PC-9 (cell line): ENCODE data around the gene MYO18A. TPM values are rescaled to one million over a fixed set of nuclear protein-coding genes. Genes with fewer than 3 reads are reported as not detected.

ENCODE experiments used
- BruUV-seq: library from RNA; stranded (reverse); fragments of 400-500 nt; replicated peaks from 2 replicates; lab custom pipeline; 2021; lab: Mats Ljungman, UMichigan
- CTCF ChIA-PET: fragments of 300-600 bp; sonication (Branson Sonifier 250); formaldehyde crosslinking; loops from one replicate; lab custom pipeline; 2022; ENCODE audit warnings: antibody characterized with exemption; lab: Charles Lee
- POLR2A ChIA-PET: fragments of 300-600 bp; sonication (Branson Sonifier 250); formaldehyde crosslinking; loops from one replicate; lab custom pipeline; 2022; ENCODE audit warnings: antibody characterized with exemption; ENCODE audit not compliant: unreplicated experiment; lab: Charles Lee
- DNase-seq, 2 experiments: peaks; one replicate each; pipeline versions ENCODE4 v3.0.0 to v3.0.0-alpha.2; 2015 to 2022; ENCODE audit warnings: mixed read lengths in 1 of 2
- H2AFZ ChIP-seq: fragments of 200-600 bp; sonication (generic); 2 replicates; pipeline ENCODE4 v1.8.1; 2017; ENCODE audit warnings: antibody characterized with exemption
- H3F3A ChIP-seq: fragments of 200-600 bp; sonication (generic); 2 replicates; pipeline ENCODE4 v1.8.1; 2017; ENCODE audit warnings: antibody characterized with exemption, mild to moderate bottlenecking, low read depth; ENCODE audit not compliant: insufficient read depth
- H3K27ac ChIP-seq: fragments of 200-600 bp; sonication (generic); 2 replicates; pipeline ENCODE4 v1.6.1; 2016; ENCODE audit warnings: mixed run types
- H3K27me3 ChIP-seq: fragments of 200-600 bp; sonication (generic); 2 replicates; pipeline ENCODE4 v1.6.1; 2016; ENCODE audit warnings: low read depth, mixed run types; ENCODE audit not compliant: insufficient read depth
- H3K36me3 ChIP-seq: fragments of 200-600 bp; sonication (generic); 2 replicates; pipeline ENCODE4 v1.6.1; 2016; ENCODE audit warnings: low read depth, mixed run types
- H3K4me1 ChIP-seq: fragments of 200-600 bp; sonication (generic); replicated peaks from 2 replicates; pipeline ENCODE4 v1.6.1; 2016; ENCODE audit warnings: mixed run types; ENCODE audit not compliant: insufficient read depth
- H3K4me2 ChIP-seq: fragments of 200-600 bp; sonication (generic); 2 replicates; pipeline ENCODE4 v1.6.1; 2017; ENCODE audit warnings: mixed run types
- H3K4me3 ChIP-seq: fragments of 200-600 bp; sonication (generic); 2 replicates; pipeline ENCODE4 v1.6.1; 2016; ENCODE audit warnings: mixed run types
- H3K79me2 ChIP-seq: fragments of 200-600 bp; sonication (generic); 2 replicates; pipeline ENCODE4 v1.6.1; 2017; ENCODE audit warnings: low read depth, mixed run types
- H3K9me2 ChIP-seq: fragments of 200-600 bp; sonication (generic); 2 replicates; pipeline ENCODE4 v1.8.1; 2017; ENCODE audit warnings: mild to moderate bottlenecking; ENCODE audit not compliant: insufficient read depth
- H3K9me3 ChIP-seq: fragments of 200-600 bp; sonication (generic); 2 replicates; pipeline ENCODE4 v1.8.1; 2016; ENCODE audit warnings: low read depth; ENCODE audit not compliant: insufficient read depth
- H4K20me1 ChIP-seq: fragments of 200-600 bp; sonication (generic); 2 replicates; pipeline ENCODE4 v1.8.1; 2017; ENCODE audit not compliant: insufficient read depth
- EZH2 ChIP-seq: fragments of 200-600 bp; sonication (generic); IDR thresholded peaks from 2 replicates; pipeline ENCODE4 v1.8.0; 2017; ENCODE audit warnings: antibody characterized with exemption, low read depth
- intact Hi-C: fragments of 100-400 bp; cut with micrococcal nuclease; formaldehyde crosslinking; loops from one replicate; pipeline ENCODE4 v1.10.0; 2022; ENCODE audit not compliant: unreplicated experiment
- total RNA-seq: library from RNA; stranded (reverse); gene quantifications from 2 replicates; pipeline ENCODE4 v1.2.3, GENCODE V29; 2021
- TF ChIP-seq, protein P1 (sequence below): fragments of 200-600 bp; sonication (generic); conservative IDR thresholded peaks from 2 replicates; pipeline ENCODE4 v1.6.1; 2017; ENCODE audit warnings: mixed run types, antibody characterized with exemption, mild to moderate bottlenecking, moderate library complexity

Gene MYO18A
- total RNA-seq, 1 experiment from 2014 or later = 150 TPM

DNA sequence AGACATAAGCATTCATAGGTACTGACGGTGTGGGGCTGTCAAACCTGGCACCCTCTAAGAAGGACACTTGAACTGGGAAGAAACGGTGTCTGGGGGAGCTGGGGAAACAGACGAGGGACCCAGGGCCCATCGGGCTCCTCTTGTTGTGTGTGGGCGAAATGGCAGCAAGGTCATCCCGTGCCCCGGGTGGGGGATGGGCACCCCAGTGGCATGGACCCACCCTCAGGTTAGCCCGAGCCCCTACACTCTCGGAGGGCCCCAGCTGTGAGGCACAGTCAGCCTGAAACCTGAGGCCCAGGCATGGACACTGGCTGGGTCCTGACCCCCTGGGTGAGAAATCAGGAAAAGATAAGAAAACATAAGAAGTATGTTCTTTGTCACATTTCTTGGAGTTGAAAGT is 57.1 kb downstream of the MYO18A start:
- TF ChIP-seq, protein P1, sequence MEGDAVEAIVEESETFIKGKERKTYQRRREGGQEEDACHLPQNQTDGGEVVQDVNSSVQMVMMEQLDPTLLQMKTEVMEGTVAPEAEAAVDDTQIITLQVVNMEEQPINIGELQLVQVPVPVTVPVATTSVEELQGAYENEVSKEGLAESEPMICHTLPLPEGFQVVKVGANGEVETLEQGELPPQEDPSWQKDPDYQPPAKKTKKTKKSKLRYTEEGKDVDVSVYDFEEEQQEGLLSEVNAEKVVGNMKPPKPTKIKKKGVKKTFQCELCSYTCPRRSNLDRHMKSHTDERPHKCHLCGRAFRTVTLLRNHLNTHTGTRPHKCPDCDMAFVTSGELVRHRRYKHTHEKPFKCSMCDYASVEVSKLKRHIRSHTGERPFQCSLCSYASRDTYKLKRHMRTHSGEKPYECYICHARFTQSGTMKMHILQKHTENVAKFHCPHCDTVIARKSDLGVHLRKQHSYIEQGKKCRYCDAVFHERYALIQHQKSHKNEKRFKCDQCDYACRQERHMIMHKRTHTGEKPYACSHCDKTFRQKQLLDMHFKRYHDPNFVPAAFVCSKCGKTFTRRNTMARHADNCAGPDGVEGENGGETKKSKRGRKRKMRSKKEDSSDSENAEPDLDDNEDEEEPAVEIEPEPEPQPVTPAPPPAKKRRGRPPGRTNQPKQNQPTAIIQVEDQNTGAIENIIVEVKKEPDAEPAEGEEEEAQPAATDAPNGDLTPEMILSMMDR = no peak
- TF ChIP-seq EZH2 = no peak
- H3K36me3 ChIP-seq = 0 out of 2 replicates have a peak, but pooled peaks cover 7% of the 10 kb centered on the region
- peaks cover 51% of the 10 kb centered on the region for H3K79me2 ChIP-seq
- peaks cover 32% of the 10 kb centered on the region for H3K4me1 ChIP-seq
- H3K4me3 ChIP-seq = no peak overlapping the region
- H2AFZ ChIP-seq = no peak overlapping the region
- no peak for DNase-seq
- ChIA-PET POLR2A (interaction anchor here (1.7 kb wide), 1 partner anchor 57 kb away, joined by 7 read pairs; the partner anchor contains the start of gene MYO18A), CTCF (interaction anchor here (0.6 to 0.8 kb wide), 2 partner anchors 27 to 33 kb away, joined by 3 to 7 read pairs; no protein-coding TSS in a partner anchor)
- intact Hi-C loops = loop anchor here (10.0 kb wide), 1 partner anchor 412 kb away; no protein-coding TSS in a partner anchor
- peaks cover 48% of the 10 kb centered on the region for H3F3A ChIP-seq
- no peak overlapping the region for H3K27ac ChIP-seq
- peaks cover 25% of the 10 kb centered on the region for H4K20me1 ChIP-seq
- H3K9me3 ChIP-seq = no peaks in the 10 kb centered on the region
- no peak overlapping the region for H3K4me2 ChIP-seq
- no peaks in the 10 kb centered on the region for H3K27me3 ChIP-seq
- no TSS peak for BruUV-seq
- no peaks in the 10 kb centered on the region for H3K9me2 ChIP-seq

DNA sequence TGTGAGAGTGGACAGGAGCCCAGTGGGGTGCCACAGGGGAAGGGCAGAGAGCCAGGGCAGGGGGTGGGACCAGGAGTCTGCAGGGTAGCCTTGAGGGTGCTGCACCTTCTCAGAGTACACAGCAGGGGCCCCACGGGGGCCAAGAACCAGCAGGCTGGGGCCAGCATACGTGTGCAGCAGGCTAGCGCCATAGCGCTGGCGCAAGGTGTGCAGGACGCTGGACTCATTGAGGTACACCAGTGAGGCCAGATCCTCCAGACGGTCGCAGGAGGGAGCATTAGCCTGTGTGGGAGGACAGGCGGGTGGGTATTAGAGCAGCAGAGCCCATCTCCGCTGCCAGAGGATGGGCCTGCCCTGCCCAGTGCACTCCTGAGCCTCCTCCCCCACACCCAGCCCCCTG is 58.8 kb downstream of the MYO18A start:
- peaks cover 36% of the 10 kb centered on the region for H3K79me2 ChIP-seq
- CTCF ChIA-PET = no interaction called here

DNA sequence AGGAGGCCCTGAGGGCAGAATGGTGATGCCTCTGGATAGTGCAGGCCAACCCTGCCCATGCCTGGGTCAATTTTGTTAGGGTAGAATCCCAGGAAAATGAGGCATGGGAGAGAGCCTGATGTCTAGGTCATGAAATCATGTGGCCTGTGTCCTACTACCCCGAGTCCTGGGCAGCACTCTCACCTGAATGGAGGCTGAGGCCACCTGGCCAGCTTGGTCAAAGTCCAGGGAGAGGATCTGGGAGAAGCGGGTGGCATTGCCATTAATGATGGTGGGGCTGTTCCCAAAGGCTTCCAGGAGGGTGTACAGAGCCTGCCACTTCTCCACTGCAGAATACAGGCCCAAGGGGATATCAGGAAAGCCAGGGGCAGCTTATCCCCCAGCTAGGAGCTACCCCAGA is 59.8 kb downstream of the MYO18A start:
- Histone ChIP-seq H3K9me3 (no peaks in the 10 kb centered on the region), H4K20me1 (peaks cover 29% of the 10 kb centered on the region), H3K79me2 (peaks cover 26% of the 10 kb centered on the region), H3K4me3 (no peak overlapping the region), H3K27me3 (no peaks in the 10 kb centered on the region), H3K36me3 (0 out of 2 replicates have a peak, but pooled peaks cover 7% of the 10 kb centered on the region), H3K4me1 (peaks cover 14% of the 10 kb centered on the region), H2AFZ (no peak overlapping the region), H3K27ac (no peak overlapping the region), H3K4me2 (no peak overlapping the region), H3K9me2 (no peaks in the 10 kb centered on the region), H3F3A (peaks cover 40% of the 10 kb centered on the region)
- POLR2A ChIA-PET = no interaction called here
- CTCF ChIA-PET = no interaction called here
- no TSS peak for BruUV-seq
- no peak for DNase-seq
- intact Hi-C loops = loop anchor here (10.0 kb wide), 1 partner anchor 414 kb away; no protein-coding TSS in a partner anchor
- TF ChIP-seq, protein P1 = no peak
- no peak for TF ChIP-seq EZH2

More for the DNA sequence above, 58.8 kb downstream of the MYO18A start:
- Histone ChIP-seq H2AFZ (no peak overlapping the region), H3K9me2 (no peaks in the 10 kb centered on the region), H3K4me3 (no peak overlapping the region), H3K27me3 (no peaks in the 10 kb centered on the region), H4K20me1 (peaks cover 29% of the 10 kb centered on the region), H3K27ac (no peak overlapping the region), H3K4me1 (peaks cover 24% of the 10 kb centered on the region), H3F3A (peaks cover 51% of the 10 kb centered on the region), H3K9me3 (no peaks in the 10 kb centered on the region), H3K4me2 (no peak overlapping the region), H3K36me3 (0 out of 2 replicates have a peak, but pooled peaks cover 7% of the 10 kb centered on the region)
- POLR2A ChIA-PET = no interaction called here
- intact Hi-C loops = loop anchor here (10.0 kb wide), 1 partner anchor 413 kb away; no protein-coding TSS in a partner anchor
- no TSS peak for BruUV-seq
- no peak for TF ChIP-seq EZH2
- TF ChIP-seq, protein P1 = no peak
- no peak for DNase-seq
